ENCODE results near the gene SNX27.
"Not testable (repeated sequence)": the region's sequence is repeated elsewhere in the genome, so short reads cannot be mapped to it uniquely, and the experiment has no call there.

The SNX27 gene

GRCh38 chr1:151728151-151729054 lies 116.6 kb downstream of the SNX27 start:
- ChIA-PET CTCF (interaction anchor here (0.7 kb wide), 1 partner anchor 427 kb away, joined by 3 read pairs; no protein-coding TSS in a partner anchor), POLR2A (interaction anchor here (0.6 to 1.0 kb wide), 2 partner anchors 187 to 189 kb away, joined by 3 read pairs; partner anchors contain the start of gene TUFT1)
- no peak for TF ChIP-seq ARNT (IDR thresholded peaks at IDR 0.05)
- TF ChIP-seq ELF4 (IDR thresholded peaks at IDR 0.05), result no peak
- no peak for TF ChIP-seq SUZ12 (IDR thresholded peaks at IDR 0.05)
- TF ChIP-seq CTBP1 (IDR thresholded peaks at IDR 0.05; ENCODE audit: borderline replicate concordance), result no peak
- TF ChIP-seq FOXK2 (IDR thresholded peaks at IDR 0.05), result no peak
- no peak for TF ChIP-seq PKNOX1 (IDR thresholded peaks at IDR 0.05)
- no peak for DNase-seq (ENCODE audit: extremely low spot score)

- ChIA-PET POLR2A (interaction anchor here (0.6 to 1.3 kb wide), 3 partner anchors 188 to 190 kb away, joined by 3 to 4 read pairs (median 3); partner anchors contain the start of gene TUFT1), CTCF (interaction anchor here (1.0 kb wide), 1 partner anchor 107 kb away, joined by 3 read pairs; no protein-coding TSS in a partner anchor)
- TF ChIP-seq PKNOX1 (IDR thresholded peaks at IDR 0.05) (no peak), CTBP1 (IDR thresholded peaks at IDR 0.05; ENCODE audit: borderline replicate concordance) (no peak), SUZ12 (IDR thresholded peaks at IDR 0.05) (no peak), ZNF384 (IDR thresholded peaks at IDR 0.05) (no peak), SP1 (IDR thresholded peaks at IDR 0.05) (no peak), HDGF (IDR thresholded peaks at IDR 0.05; ENCODE audit: borderline replicate concordance) (no peak), FOXA1 (IDR thresholded peaks at IDR 0.05) (no peak), LEF1 (IDR thresholded peaks at IDR 0.05; ENCODE audit: borderline replicate concordance) (no peak), FOXK2 (IDR thresholded peaks at IDR 0.05) (no peak), TARDBP (IDR thresholded peaks at IDR 0.05) (no peak), BHLHE40 (IDR thresholded peaks at IDR 0.05; ENCODE audit: borderline replicate concordance) (no peak), L3MBTL2 (conservative IDR thresholded peaks at IDR 0.05) (no peak), ELF4 (IDR thresholded peaks at IDR 0.05) (no peak), NFRKB (IDR thresholded peaks at IDR 0.05) (no peak)
- no peak for DNase-seq (ENCODE audit: extremely low spot score)
Observed at GRCh38 chr1:151729157-151729965, 117.5 kb downstream of the SNX27 start.

- no peak for DNase-seq (ENCODE audit: extremely low spot score)
- ChIA-PET POLR2A (interaction anchor here (1.3 kb wide), 1 partner anchor 190 kb away, joined by 4 read pairs; the partner anchor contains the start of gene TUFT1), CTCF (interaction anchor here (1.0 kb wide), 1 partner anchor 107 kb away, joined by 3 read pairs; no protein-coding TSS in a partner anchor)
- TF ChIP-seq LEF1 (IDR thresholded peaks at IDR 0.05; ENCODE audit: borderline replicate concordance) (no peak), SUZ12 (IDR thresholded peaks at IDR 0.05) (no peak), ZNF384 (IDR thresholded peaks at IDR 0.05) (no peak), FOXA1 (IDR thresholded peaks at IDR 0.05) (no peak), FOXK2 (IDR thresholded peaks at IDR 0.05) (no peak), ELF4 (IDR thresholded peaks at IDR 0.05) (no peak), SP1 (IDR thresholded peaks at IDR 0.05) (no peak), L3MBTL2 (conservative IDR thresholded peaks at IDR 0.05) (no peak), HDGF (IDR thresholded peaks at IDR 0.05; ENCODE audit: borderline replicate concordance) (no peak), TARDBP (IDR thresholded peaks at IDR 0.05) (no peak), BHLHE40 (IDR thresholded peaks at IDR 0.05; ENCODE audit: borderline replicate concordance) (no peak), PKNOX1 (IDR thresholded peaks at IDR 0.05) (no peak), CTBP1 (IDR thresholded peaks at IDR 0.05; ENCODE audit: borderline replicate concordance) (no peak)
Observed at GRCh38 chr1:151729966-151730291, 118.1 kb downstream of the SNX27 start.

- CTCF ChIA-PET, result interaction anchor here (0.6 to 2.6 kb wide), 2 partner anchors 8 to 139 kb away, joined by 4 to 16 read pairs; no protein-coding TSS in a partner anchor
- TF ChIP-seq ARNT (IDR thresholded peaks at IDR 0.05) (no peak), ELF4 (IDR thresholded peaks at IDR 0.05) (no peak), TARDBP (IDR thresholded peaks at IDR 0.05) (no peak), SP1 (IDR thresholded peaks at IDR 0.05) (no peak), ZNF384 (IDR thresholded peaks at IDR 0.05) (no peak)
- POLR2A ChIA-PET, result no interaction called here
- no peak for DNase-seq (ENCODE audit: extremely low spot score)
Observed at GRCh38 chr1:151733126-151733525, 121.3 kb downstream of the SNX27 start.

- POLR2A ChIA-PET; DNase-seq (ENCODE audit: extremely low spot score): not testable (repeated sequence)
- CTCF ChIA-PET, result interaction anchor here (0.8 to 2.6 kb wide), 7 partner anchors 11 to 393 kb away, joined by 3 to 16 read pairs (median 6); partner anchors contain the start of genes CELF3 and TUFT1
Observed at GRCh38 chr1:151733995-151734394, 122.1 kb downstream of the SNX27 start.

- no peak for TF ChIP-seq HDGF (IDR thresholded peaks at IDR 0.05; ENCODE audit: borderline replicate concordance)
- no peak for TF ChIP-seq TARDBP (IDR thresholded peaks at IDR 0.05)
- no peak for TF ChIP-seq SP1 (IDR thresholded peaks at IDR 0.05)
- no peak for TF ChIP-seq L3MBTL2 (conservative IDR thresholded peaks at IDR 0.05)
- TF ChIP-seq BHLHE40 (IDR thresholded peaks at IDR 0.05; ENCODE audit: borderline replicate concordance), result no peak
- TF ChIP-seq FOXM1 (IDR thresholded peaks at IDR 0.05; ENCODE audit: borderline replicate concordance), result no peak
- no peak for TF ChIP-seq CTBP1 (IDR thresholded peaks at IDR 0.05; ENCODE audit: borderline replicate concordance)
- no peak for TF ChIP-seq FOXK2 (IDR thresholded peaks at IDR 0.05)
- TF ChIP-seq LEF1 (IDR thresholded peaks at IDR 0.05; ENCODE audit: borderline replicate concordance), result no peak
- TF ChIP-seq SUZ12 (IDR thresholded peaks at IDR 0.05), result no peak
- POLR2A ChIA-PET, result no interaction called here
- no peak for DNase-seq (ENCODE audit: extremely low spot score)
- CTCF ChIA-PET, result no interaction called here
Observed at GRCh38 chr1:151737026-151737425, 125.2 kb downstream of the SNX27 start.
